NCI-H187 treated with DMSO at 0.1 percent for 48 hours (cell line): ENCODE measurements around the gene IL1F10.
"Not testable (repeated sequence)": the region's sequence is repeated elsewhere in the genome, so short reads cannot be mapped to it uniquely, and the experiment has no call there.

Experiments used
- DNase-seq: peaks from one replicate; lab custom pipeline; 2025; lab: John Stamatoyannopoulos, UW

The IL1F10 gene

DNA sequence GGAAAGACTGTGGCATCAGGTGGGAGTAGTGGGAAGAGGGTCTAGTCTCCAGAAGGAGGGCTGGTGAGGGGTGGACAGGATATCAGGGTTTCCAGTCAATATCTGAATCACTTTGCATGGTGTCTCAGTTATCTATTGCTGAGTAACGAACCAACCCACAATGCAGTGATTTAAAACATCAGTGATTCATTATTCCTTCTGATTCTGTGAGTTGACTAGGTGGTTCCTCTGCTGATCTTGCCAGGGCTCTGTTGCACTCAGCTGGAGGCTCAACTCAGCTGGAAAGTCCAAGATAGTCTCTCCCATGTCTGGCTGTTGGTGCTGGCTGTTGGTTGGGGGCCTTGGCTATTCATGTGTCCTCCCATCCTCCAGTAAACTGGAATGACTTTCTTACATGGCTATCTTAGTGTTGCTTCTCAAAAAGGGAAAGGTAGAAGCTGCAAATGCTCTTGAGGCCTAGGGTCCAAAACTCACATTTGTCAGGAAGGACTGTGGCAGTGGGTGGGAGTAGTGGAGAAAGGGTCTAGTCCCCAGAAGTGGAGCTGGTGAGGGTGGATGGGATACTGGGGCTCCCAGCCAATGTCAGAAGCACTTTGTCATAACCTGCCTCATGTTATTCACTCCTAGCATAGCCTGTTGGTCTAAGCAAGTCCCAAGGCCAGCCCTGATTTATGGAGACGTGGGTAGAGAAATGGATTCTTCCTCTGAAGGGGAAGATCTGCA is 13.9 kb downstream of the IL1F10 start:
- no peak for DNase-seq

- DNase-seq: no peak
Observed at GRCh38 chr2:113083296-113083695, 15.5 kb downstream of the IL1F10 start.

- DNase-seq: no peak
Observed at GRCh38 chr2:113084249-113085000, 16.7 kb downstream of the IL1F10 start.

GRCh38 chr2:113085542-113085941 is 17.8 kb downstream of the IL1F10 start:
- no peak for DNase-seq

- DNase-seq: no peak
Observed at GRCh38 chr2:113088213-113088992, 20.6 kb downstream of the IL1F10 start.

- DNase-seq: no peak
Observed at GRCh38 chr2:113089916-113090315, 22.1 kb downstream of the IL1F10 start.

DNA sequence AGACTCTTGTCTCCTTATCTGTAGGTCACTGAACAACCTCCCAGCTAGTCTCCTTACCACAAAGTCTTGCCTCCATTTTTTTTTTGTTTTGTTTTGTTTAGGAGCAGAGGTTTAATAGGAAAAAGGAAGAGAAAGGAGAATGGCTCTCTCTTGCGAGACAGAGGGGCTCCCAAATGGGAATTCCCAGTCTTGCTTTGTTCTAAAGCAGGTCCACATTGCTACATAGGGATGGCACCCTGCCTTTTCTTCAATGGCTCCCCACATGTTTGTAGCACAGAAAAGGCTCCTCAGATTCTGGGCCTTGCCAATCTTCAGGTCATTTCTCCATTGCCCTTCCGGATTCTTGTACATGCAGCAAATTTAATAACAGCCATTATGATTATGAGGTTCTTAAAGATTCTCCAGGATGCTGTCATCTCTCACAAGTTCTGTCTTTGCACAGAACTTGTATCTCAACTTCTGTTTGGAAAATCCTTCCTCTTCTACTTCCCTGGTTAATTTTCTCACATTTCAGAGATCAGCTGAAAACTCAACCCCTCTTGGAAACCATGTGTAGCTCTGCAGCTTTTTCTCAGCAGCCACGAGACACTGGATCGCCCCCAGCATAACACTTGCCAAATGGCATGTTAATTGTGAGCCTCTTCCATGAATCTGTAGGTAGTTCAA is 23.6 kb downstream of the IL1F10 start:
- no peak for DNase-seq

GRCh38 chr2:113092864-113093612 is 25.3 kb downstream of the IL1F10 start:
- no peak for DNase-seq

DNA sequence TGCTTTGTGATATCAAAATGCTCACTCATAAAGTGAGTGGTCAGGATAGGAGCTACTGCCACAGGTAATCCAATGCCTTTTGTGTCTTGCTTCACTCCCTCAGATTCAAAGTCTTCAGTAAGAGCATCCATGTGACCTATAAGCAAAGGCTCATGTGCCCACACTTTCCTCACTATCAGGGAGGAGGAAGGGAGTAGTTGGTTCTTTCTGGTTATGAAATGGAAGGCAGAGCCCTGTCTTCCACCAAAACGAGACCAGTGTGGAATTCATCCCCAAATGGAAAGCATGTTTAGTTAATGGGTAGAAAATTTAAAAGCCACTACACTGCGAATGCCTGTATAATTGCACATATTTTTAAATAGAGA is 25.8 kb downstream of the IL1F10 start:
- DNase-seq: no peak

- DNase-seq: not testable (repeated sequence)
Observed at GRCh38 chr2:113096306-113096705, 28.5 kb downstream of the IL1F10 start.

DNA sequence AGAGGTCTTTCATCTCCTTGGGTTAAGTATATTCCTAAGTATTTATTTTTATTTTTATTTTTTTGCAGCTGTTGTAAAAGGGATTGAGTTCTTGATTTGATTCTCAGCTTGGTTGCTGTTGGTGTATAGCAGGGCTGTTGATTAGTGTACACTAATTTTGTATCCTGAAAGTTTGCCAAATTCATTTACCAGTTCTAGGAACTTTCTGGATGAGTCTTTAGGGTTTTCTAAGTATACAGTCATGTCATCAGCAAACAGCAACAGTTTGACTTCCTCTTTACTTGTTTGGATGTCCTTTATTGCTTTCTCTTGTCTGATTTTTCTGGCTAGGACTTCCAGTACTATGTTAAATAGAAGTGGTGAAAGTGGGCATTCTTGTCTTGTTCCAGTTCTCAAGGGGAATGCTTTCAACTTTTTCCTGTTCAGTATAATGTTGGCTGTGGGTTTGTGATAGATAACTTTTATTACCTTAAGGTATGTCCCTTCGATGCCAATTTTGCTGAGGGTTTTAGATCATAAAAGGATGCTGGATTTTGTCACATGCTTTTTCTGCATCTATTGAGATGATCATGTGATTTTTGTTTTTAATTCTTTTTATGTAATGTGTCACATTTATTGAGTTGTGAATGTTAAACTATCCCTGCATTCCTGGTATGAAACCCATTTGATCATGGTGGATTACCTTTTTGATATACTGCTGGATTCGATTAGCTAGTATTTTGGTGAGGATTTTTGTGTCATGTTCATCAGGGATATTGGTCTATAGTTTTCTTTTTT is 29.3 kb downstream of the IL1F10 start:
- DNase-seq: not testable (repeated sequence)

DNA sequence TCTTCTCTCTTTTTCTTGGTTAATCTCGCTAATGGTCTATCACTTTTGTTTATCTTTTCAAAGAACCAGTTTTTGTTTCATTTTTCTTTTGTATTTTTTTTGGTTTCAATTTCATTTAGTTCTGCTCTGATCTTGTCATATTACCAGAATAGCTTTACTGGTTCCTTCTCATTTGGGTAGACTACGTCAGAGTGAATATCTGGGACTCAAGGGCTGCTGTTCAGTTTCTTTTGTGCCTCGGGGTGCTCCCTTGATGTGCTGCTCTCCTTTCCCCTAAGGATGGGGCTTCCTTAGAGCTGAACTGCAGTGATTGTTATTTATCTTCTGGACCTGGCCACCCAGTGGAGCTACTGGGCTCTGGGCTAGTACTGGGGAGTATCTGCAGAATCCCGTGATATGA is 30.3 kb downstream of the IL1F10 start:
- DNase-seq: no peak

GRCh38 chr2:113098532-113098931 is 30.8 kb downstream of the IL1F10 start:
- DNase-seq: no peak

GRCh38 chr2:113102133-113102532 is 34.4 kb downstream of the IL1F10 start:
- no peak for DNase-seq

- DNase-seq: no peak
Observed at GRCh38 chr2:113103277-113103676, 35.5 kb downstream of the IL1F10 start.

DNA sequence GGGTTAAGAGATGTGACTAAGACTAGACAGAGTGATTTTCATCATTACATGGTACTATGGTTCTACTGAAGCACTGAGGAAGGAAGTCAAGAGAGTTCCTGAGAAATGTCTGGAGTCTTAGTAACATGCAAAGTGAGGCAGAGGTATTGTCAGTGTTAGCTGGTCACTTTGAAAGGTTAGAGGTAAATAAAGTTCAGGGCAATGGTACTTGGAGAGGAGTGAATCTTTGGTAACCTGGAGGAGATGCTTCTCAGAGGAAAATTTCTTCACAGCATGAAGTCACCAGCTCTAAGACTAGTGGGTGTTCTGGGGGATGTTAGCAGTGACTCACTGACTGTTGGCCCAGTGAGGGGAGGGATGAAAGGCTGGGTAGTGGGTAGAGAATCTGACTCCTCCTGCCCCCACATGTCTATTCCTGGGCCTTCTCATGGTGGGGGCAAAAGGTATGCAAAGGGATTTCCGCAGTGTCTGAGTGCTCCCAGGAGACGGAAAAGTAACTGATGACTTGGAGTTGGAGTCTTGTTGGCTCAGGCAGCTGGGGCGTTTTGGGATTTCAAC is 36.4 kb downstream of the IL1F10 start:
- DNase-seq: no peak

DNA sequence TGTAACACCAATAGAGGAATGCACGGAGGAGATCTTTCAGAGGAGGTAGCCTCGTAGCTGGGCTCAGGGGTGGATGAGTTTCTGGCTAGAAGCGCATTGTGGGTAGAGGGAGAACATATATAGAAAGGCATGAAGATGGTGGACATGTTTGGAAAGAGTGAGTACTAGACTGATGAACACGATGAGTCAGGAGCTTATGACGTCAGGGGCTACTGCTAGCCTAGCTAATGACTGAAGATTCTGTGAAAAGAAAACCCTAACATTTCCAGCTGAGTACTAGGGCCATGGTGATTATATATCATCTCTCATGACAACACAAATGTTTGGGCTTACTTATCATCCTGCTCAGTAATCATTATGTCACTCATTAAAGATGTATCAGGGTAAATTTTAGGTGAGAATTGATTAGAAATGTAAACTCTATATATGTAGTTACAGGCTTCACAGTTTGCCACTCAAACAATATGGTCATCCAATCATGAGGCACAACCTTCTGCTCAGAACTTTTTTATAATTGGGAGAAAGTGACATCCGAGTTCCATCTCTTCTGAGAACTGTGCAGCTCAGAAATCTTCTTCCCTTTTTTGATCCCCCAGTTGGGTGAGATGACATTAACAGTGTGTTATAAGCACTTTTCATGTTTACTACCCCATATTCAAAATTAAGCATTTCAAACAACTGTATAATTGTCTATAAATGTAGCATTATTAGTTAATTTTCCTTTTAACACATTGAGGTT is 37.4 kb downstream of the IL1F10 start:
- DNase-seq: no peak

GRCh38 chr2:113111121-113111520 is 43.4 kb downstream of the IL1F10 start:
- no peak for DNase-seq

- no peak for DNase-seq
Observed at GRCh38 chr2:113111823-113112287, 44.1 kb downstream of the IL1F10 start.

DNA sequence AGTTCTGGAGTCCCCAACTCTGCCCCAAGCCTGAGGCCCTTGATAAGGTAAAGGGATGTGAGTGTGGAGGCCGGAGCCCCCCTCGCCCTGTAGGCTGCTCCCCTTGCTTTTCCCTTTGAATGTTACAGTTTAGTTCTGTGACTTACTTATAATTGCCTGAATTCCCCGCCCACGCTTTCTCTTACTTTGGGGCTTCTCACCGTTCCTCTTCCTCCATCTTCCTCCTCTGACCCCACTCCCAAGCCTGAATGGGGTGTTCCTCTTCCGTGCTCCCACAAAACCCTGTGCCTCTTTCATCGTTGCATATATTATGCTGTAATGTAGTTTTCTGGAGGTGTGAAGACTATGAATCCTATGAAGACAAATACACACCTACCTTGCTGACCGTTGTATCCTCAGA is 44.7 kb downstream of the IL1F10 start:
- DNase-seq: no peak
